ENCODE measurements around the gene MAN2A2. TPM values are rescaled to one million over a fixed set of nuclear protein-coding genes. Genes with fewer than 3 reads are reported as not detected.

The MAN2A2 gene
- total RNA-seq, 2 experiments from 2014 or later, result 11.6 to 12.2 TPM

- DNase-seq (ENCODE audit: low spot score), result no peak
- H3K79me2 ChIP-seq (ENCODE audit: insufficient read depth, low read depth, low read length), result no peaks in the 10 kb centered on the region
- H3K4me1 ChIP-seq (ENCODE audit: insufficient read depth, low read length, poor library complexity, severe bottlenecking), result peaks cover 12% of the 10 kb centered on the region
- no peaks in the 10 kb centered on the region for H4K20me1 ChIP-seq (ENCODE audit: insufficient read depth, low read length)
- no peaks in the 10 kb centered on the region for H3K9me3 ChIP-seq (ENCODE audit: low read length)
- H3K36me3 ChIP-seq (ENCODE audit: insufficient read depth, low read length), result no peaks in the 10 kb centered on the region
- intact Hi-C loops (cut with micrococcal nuclease; ENCODE audit: unreplicated experiment), result loop anchor here (5.0 kb wide), 2 partner anchors 170 to 405 kb away; partner anchors contain the start of gene BLM
- TF ChIP-seq EZH2phosphoT487 (IDR thresholded peaks at IDR 0.05; ENCODE audit: borderline replicate concordance, low read depth, low read length) (no peak), CTCF (conservative IDR thresholded peaks at IDR 0.05; ENCODE audit: low read length) (no peak)
- H3K9me2 ChIP-seq (ENCODE audit: insufficient read depth, low read length), result no peaks in the 10 kb centered on the region
- no peak overlapping the region for H2AFZ ChIP-seq (ENCODE audit: low read length)
- H3K4me2 ChIP-seq (ENCODE audit: low read length), result no peak overlapping the region
- no TSS peak for BruUV-seq (replicated peaks)
- CTCF ChIA-PET (ENCODE audit: unreplicated experiment), result interaction anchor here (1.7 kb wide), 1 partner anchor 47 kb away, joined by 10 read pairs; no protein-coding TSS in a partner anchor
- no peak overlapping the region for H3K27ac ChIP-seq (ENCODE audit: low read depth, low read length, poor library complexity, severe bottlenecking)
- POLR2A ChIA-PET, result no interaction called here
- no peak overlapping the region for H3K4me3 ChIP-seq (ENCODE audit: low read depth, low read length, poor library complexity, severe bottlenecking)
Measured at GRCh38 chr15:90887037-90887481, 16.0 kb upstream of the MAN2A2 start.

GRCh38 chr15:90889313-90889730, 13.8 kb upstream of the MAN2A2 start:
- POLR2A ChIA-PET, result interaction anchor here (1.1 kb wide), 1 partner anchor 102 kb away, joined by 4 read pairs; no protein-coding TSS in a partner anchor

GRCh38 chr15:90889736-90890456, 13.2 kb upstream of the MAN2A2 start:
- H3K79me2 ChIP-seq (ENCODE audit: insufficient read depth, low read depth, low read length), result no peaks in the 10 kb centered on the region
- ChIA-PET POLR2A (interaction anchor here (1.1 kb wide), 1 partner anchor 102 kb away, joined by 4 read pairs; no protein-coding TSS in a partner anchor), CTCF (ENCODE audit: unreplicated experiment) (no interaction called here)
- BruUV-seq (replicated peaks), result no TSS peak
- no peak for TF ChIP-seq EZH2phosphoT487 (IDR thresholded peaks at IDR 0.05; ENCODE audit: borderline replicate concordance, low read depth, low read length)
- no peak for TF ChIP-seq CTCF (conservative IDR thresholded peaks at IDR 0.05; ENCODE audit: low read length)
- no peak overlapping the region for H3K4me2 ChIP-seq (ENCODE audit: low read length)
- no peak overlapping the region for H3K4me3 ChIP-seq (ENCODE audit: low read depth, low read length, poor library complexity, severe bottlenecking)
- H3K9me2 ChIP-seq (ENCODE audit: insufficient read depth, low read length), result no peaks in the 10 kb centered on the region
- no peaks in the 10 kb centered on the region for H4K20me1 ChIP-seq (ENCODE audit: insufficient read depth, low read length)
- H3K27ac ChIP-seq (ENCODE audit: low read depth, low read length, poor library complexity, severe bottlenecking), result no peak overlapping the region
- intact Hi-C loops (cut with micrococcal nuclease; ENCODE audit: unreplicated experiment), result loop anchor here (5.0 kb wide), 2 partner anchors 173 to 408 kb away; partner anchors contain the start of gene BLM
- peaks cover 12% of the 10 kb centered on the region for H3K4me1 ChIP-seq (ENCODE audit: insufficient read depth, low read length, poor library complexity, severe bottlenecking)
- no peaks in the 10 kb centered on the region for H3K9me3 ChIP-seq (ENCODE audit: low read length)
- H2AFZ ChIP-seq (ENCODE audit: low read length), result no peak overlapping the region
- no peak for DNase-seq (ENCODE audit: low spot score)
- no peaks in the 10 kb centered on the region for H3K36me3 ChIP-seq (ENCODE audit: insufficient read depth, low read length)

More at GRCh38 chr15:90889313-90889730, 13.8 kb upstream of the MAN2A2 start:
- Histone ChIP-seq H3K27ac (ENCODE audit: low read depth, low read length, poor library complexity, severe bottlenecking) (no peak overlapping the region), H3K4me3 (ENCODE audit: low read depth, low read length, poor library complexity, severe bottlenecking) (no peak overlapping the region), H3K36me3 (ENCODE audit: insufficient read depth, low read length) (no peaks in the 10 kb centered on the region), H3K4me1 (ENCODE audit: insufficient read depth, low read length, poor library complexity, severe bottlenecking) (peaks cover 12% of the 10 kb centered on the region), H3K4me2 (ENCODE audit: low read length) (no peak overlapping the region), H3K79me2 (ENCODE audit: insufficient read depth, low read depth, low read length) (no peaks in the 10 kb centered on the region), H3K9me2 (ENCODE audit: insufficient read depth, low read length) (no peaks in the 10 kb centered on the region), H3K9me3 (ENCODE audit: low read length) (no peaks in the 10 kb centered on the region), H2AFZ (ENCODE audit: low read length) (no peak overlapping the region), H4K20me1 (ENCODE audit: insufficient read depth, low read length) (no peaks in the 10 kb centered on the region)
- CTCF ChIA-PET (ENCODE audit: unreplicated experiment), result no interaction called here
- intact Hi-C loops (cut with micrococcal nuclease; ENCODE audit: unreplicated experiment), result loop anchor here (5.0 kb wide), 2 partner anchors 172 to 407 kb away; partner anchors contain the start of gene BLM
- DNase-seq (ENCODE audit: low spot score), result no peak
- BruUV-seq (replicated peaks), result no TSS peak
- no peak for TF ChIP-seq EZH2phosphoT487 (IDR thresholded peaks at IDR 0.05; ENCODE audit: borderline replicate concordance, low read depth, low read length)

All from OCI-LY7 (cell line).